ENCODE results near the gene PJA2.

Gene PJA2

GRCh38 chr5:109347252-109347888 is 62.4 kb downstream of the PJA2 start:
- ATAC-seq, result no peak

- ATAC-seq, result no peak
Observed at GRCh38 chr5:109345699-109346098, 64.1 kb downstream of the PJA2 start.

GRCh38 chr5:109340351-109340750 is 69.4 kb downstream of the PJA2 start:
- ATAC-seq, result no peak

GRCh38 chr5:109335114-109335513 is 74.7 kb downstream of the PJA2 start:
- no peak for ATAC-seq

- ATAC-seq, result no peak
Observed at GRCh38 chr5:109334056-109334455, 75.7 kb downstream of the PJA2 start.

GRCh38 chr5:109329333-109330237 is 80.2 kb downstream of the PJA2 start:
- no peak for ATAC-seq

- no peak for ATAC-seq
Observed at GRCh38 chr5:109328626-109329025, 81.1 kb downstream of the PJA2 start.

- ATAC-seq, result no peak
Observed at GRCh38 chr5:109327570-109327969, 82.2 kb downstream of the PJA2 start.

GRCh38 chr5:109326919-109327318 is 82.9 kb downstream of the PJA2 start:
- no peak for ATAC-seq

- ATAC-seq, result no peak
Observed at GRCh38 chr5:109325456-109325855, 84.3 kb downstream of the PJA2 start.

- no peak for ATAC-seq
Observed at GRCh38 chr5:109324931-109325330, 84.8 kb downstream of the PJA2 start.

- ATAC-seq, result no peak
Observed at GRCh38 chr5:109324351-109324750, 85.4 kb downstream of the PJA2 start.

GRCh38 chr5:109322694-109323093 is 87.1 kb downstream of the PJA2 start:
- ATAC-seq, result no peak

GRCh38 chr5:109319351-109319750 is 90.4 kb downstream of the PJA2 start:
- ATAC-seq, result no peak

- ATAC-seq, result no peak
Observed at GRCh38 chr5:109318455-109319108, 91.2 kb downstream of the PJA2 start.

- no peak for ATAC-seq
Observed at GRCh38 chr5:109316634-109317033, 93.1 kb downstream of the PJA2 start.

GRCh38 chr5:109315245-109315644 is 94.5 kb downstream of the PJA2 start:
- no peak for ATAC-seq

- no peak for ATAC-seq
Observed at GRCh38 chr5:109313127-109313526, 96.6 kb downstream of the PJA2 start.

- ATAC-seq, result no peak
Observed at GRCh38 chr5:109312695-109313094, 97.1 kb downstream of the PJA2 start.

GRCh38 chr5:109310315-109310714 is 99.5 kb downstream of the PJA2 start:
- no peak for ATAC-seq

GRCh38 chr5:109309326-109310063 is 100.3 kb downstream of the PJA2 start:
- no peak for ATAC-seq

GRCh38 chr5:109307951-109308350 is 101.8 kb downstream of the PJA2 start:
- ATAC-seq, result no peak

- ATAC-seq, result no peak
Observed at GRCh38 chr5:109307456-109307855, 102.3 kb downstream of the PJA2 start.
